Liver (tissue), 9 donors: ENCODE data around the gene THRAP3. TPM values are rescaled to one million over a fixed set of nuclear protein-coding genes. Genes with fewer than 3 reads are reported as not detected.

Experiments used
- DNase-seq: peaks from one replicate; pipeline ENCODE4 v3.0.0-alpha.2; 2017; ENCODE audit warnings: low spot score
- H3K27ac ChIP-seq, 2 donors: one replicate each; pipeline ENCODE4 v1.7.0; 2013; ENCODE audit warnings: inconsistent platforms in 2 of 2, low read length in 2 of 2, control low read depth in 1 of 2, low read depth in 1 of 2, mild to moderate bottlenecking in 1 of 2
- H3K27me3 ChIP-seq, 4 donors: one replicate each; pipeline versions ENCODE4 v1.6.1 to v1.7.0; 2013; ENCODE audit warnings: low read length in 3 of 4, inconsistent platforms in 1 of 4, mild to moderate bottlenecking in 1 of 4, moderate library complexity in 1 of 4; ENCODE audit not compliant: control insufficient read depth in 4 of 4, insufficient read depth in 4 of 4
- H3K36me3 ChIP-seq, 4 donors: one replicate each; pipeline versions ENCODE4 v1.6.1 to v1.7.0; 2013; ENCODE audit warnings: low read length in 3 of 4, mild to moderate bottlenecking in 3 of 4, low read depth in 1 of 4, moderate library complexity in 1 of 4; ENCODE audit not compliant: control insufficient read depth in 4 of 4, insufficient read depth in 3 of 4
- H3K4me1 ChIP-seq, 4 donors: one replicate each; pipeline versions ENCODE4 v1.6.1 to v1.7.0; 2013; ENCODE audit warnings: low read length in 3 of 4, mild to moderate bottlenecking in 3 of 4, moderate library complexity in 1 of 4; ENCODE audit not compliant: control insufficient read depth in 4 of 4, insufficient read depth in 4 of 4
- H3K4me3 ChIP-seq, 3 donors: one replicate each; pipeline versions ENCODE4 v1.6.1 to v1.7.0; 2013; ENCODE audit warnings: low read length in 3 of 3, control low read depth in 1 of 3, low read depth in 1 of 3, mild to moderate bottlenecking in 1 of 3
- H3K9ac ChIP-seq, 2 donors: one replicate each; pipeline ENCODE4 v1.7.0; 2013; ENCODE audit warnings: low read length in 2 of 2, mild to moderate bottlenecking in 2 of 2, moderate library complexity in 2 of 2, control low read depth in 1 of 2, low read depth in 1 of 2
- H3K9me3 ChIP-seq, 4 donors: one replicate each; pipeline versions ENCODE4 v1.6.1 to v1.7.0; 2013; ENCODE audit warnings: low read length in 3 of 4; ENCODE audit not compliant: control insufficient read depth in 4 of 4
- CTCF ChIP-seq: fragments of 150-350 bp; IDR thresholded peaks from 2 replicates; pipeline ENCODE4 v1.5.1; 2017; ENCODE audit warnings: improper control_type of control experiment, low read depth, low read length; ENCODE audit not compliant: missing input control
- EGR1 ChIP-seq, 2 donors: IDR thresholded peaks; 2 replicates each; pipeline ENCODE4 v1.6.1; 2016 to 2018; ENCODE audit warnings: antibody characterized with exemption in 2 of 2, low read depth in 2 of 2
- FOXA1 ChIP-seq: IDR thresholded peaks from 2 replicates; pipeline ENCODE4 v1.6.1; 2016; ENCODE audit warnings: antibody characterized with exemption
- FOXA2 ChIP-seq: IDR thresholded peaks from 2 replicates; pipeline ENCODE4 v1.6.1; 2016; ENCODE audit warnings: antibody characterized with exemption
- GABPA ChIP-seq, 2 donors: IDR thresholded peaks in 1 of 2; conservative IDR thresholded peaks in 1 of 2; 2 replicates each; pipeline ENCODE4 v1.6.1; 2016; ENCODE audit warnings: antibody characterized with exemption in 2 of 2, mild to moderate bottlenecking in 1 of 2, moderate library complexity in 1 of 2
- HNF4A ChIP-seq, 2 donors: conservative IDR thresholded peaks; 2 replicates each; pipeline ENCODE4 v1.6.1; 2016; ENCODE audit warnings: antibody characterized with exemption in 2 of 2, mild to moderate bottlenecking in 2 of 2
- HNF4G ChIP-seq: IDR thresholded peaks from 2 replicates; pipeline ENCODE4 v1.6.1; 2016; ENCODE audit warnings: antibody characterized with exemption
- JUND ChIP-seq, 2 donors: IDR thresholded peaks; 2 replicates each; pipeline ENCODE4 v1.6.1; 2016; ENCODE audit warnings: antibody characterized with exemption in 2 of 2
- NR2F2 ChIP-seq: IDR thresholded peaks from 2 replicates; pipeline ENCODE4 v1.6.1; 2016; ENCODE audit warnings: antibody characterized with exemption
- RAD21 ChIP-seq, 2 donors: IDR thresholded peaks; 2 replicates each; pipeline ENCODE4 v1.6.1; 2016; ENCODE audit warnings: antibody characterized with exemption in 2 of 2, mild to moderate bottlenecking in 2 of 2
- REST ChIP-seq: IDR thresholded peaks from 2 replicates; pipeline ENCODE4 v1.6.1; 2016; ENCODE audit warnings: antibody characterized with exemption, mild to moderate bottlenecking
- RXRA ChIP-seq, 2 donors: IDR thresholded peaks; 2 replicates each; pipeline ENCODE4 v1.6.1; 2017 to 2018; ENCODE audit warnings: antibody characterized with exemption in 2 of 2, mild to moderate bottlenecking in 1 of 2
- SP1 ChIP-seq: IDR thresholded peaks from 2 replicates; pipeline ENCODE4 v1.6.1; 2018; ENCODE audit warnings: antibody characterized with exemption, mild to moderate bottlenecking
- TAF1 ChIP-seq: conservative IDR thresholded peaks from 2 replicates; pipeline ENCODE4 v1.6.1; 2016; ENCODE audit warnings: antibody characterized with exemption, mild to moderate bottlenecking
- YY1 ChIP-seq: IDR thresholded peaks from 2 replicates; pipeline ENCODE4 v1.6.1; 2016; ENCODE audit warnings: antibody characterized with exemption, mild to moderate bottlenecking
- WGBS: extraction: QIAGEN DNeasy Blood & Tissue Kit; methylation state at CpG from one replicate; pipeline ENCODE4 v1.1.7; 2013; 5-methylcytosine and 5-hydroxymethylcytosine counted together
- polyA plus RNA-seq, 2 donors: library from polyadenylated mRNA; stranded (reverse) in 1 of 2; unstranded in 1 of 2; fragments of 200-250 nt in 1 of 2; fragments of >200 nt in 1 of 2; fragmentation: Nextera tagmentation in 1 of 2; extraction: Ambion mirVana in 1 of 2; gene quantifications; one replicate each; pipeline versions ENCODE4 v1.2.1 to v1.2.3, GENCODE V29; 2013 to 2015
- total RNA-seq, 2 donors: library from RNA; depleted of rRNA; stranded (reverse); fragments of >200 nt; gene quantifications; one replicate each; pipeline ENCODE4 v1.2.3, GENCODE V29; 2014
- TF ChIP-seq, protein P1 (sequence below): IDR thresholded peaks from 2 replicates; pipeline ENCODE4 v1.6.1; 2016; ENCODE audit warnings: antibody characterized with exemption
- TF ChIP-seq, protein P2 (sequence below): IDR thresholded peaks from 2 replicates; pipeline ENCODE4 v1.6.1; 2016; ENCODE audit warnings: antibody characterized with exemption
- TF ChIP-seq, protein P3 (sequence below): IDR thresholded peaks from 2 replicates; pipeline ENCODE4 v1.6.1; 2016; ENCODE audit warnings: antibody characterized with exemption
- donor health status: healthy.
- donor health status: healthy.
- donor health status: healthy.
- donor health status: healthy.
- donor health status: healthy.

The THRAP3 gene
- total and polyA plus RNA-seq, 4 donors = 21.3 to 55.1 (median 45.8) TPM

DNA sequence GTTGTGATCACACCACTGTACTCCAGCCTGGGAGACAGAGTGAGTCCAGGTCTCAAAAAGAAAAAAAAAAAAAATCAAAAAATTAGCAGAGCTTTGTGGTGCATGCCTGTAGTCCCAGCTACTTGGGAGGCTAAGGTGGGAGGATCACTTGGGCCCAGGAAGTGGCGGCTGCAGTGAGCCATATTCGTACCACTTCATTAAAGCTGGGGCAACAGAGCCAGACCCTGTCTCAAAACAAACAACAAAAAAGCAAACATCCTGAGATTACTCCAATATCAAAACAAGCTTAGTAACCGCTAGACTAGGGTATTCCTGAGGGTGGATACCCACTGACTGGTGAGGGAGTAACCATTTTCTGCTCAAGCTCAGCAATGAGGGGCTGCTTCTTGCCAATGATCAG lies 12.9 kb upstream of the THRAP3 start:
- no peak for DNase-seq
- no peak overlapping the region for H3K9ac ChIP-seq
- no peak for TF ChIP-seq NR2F2
- H3K4me3 ChIP-seq = no peak overlapping the region
- H3K27ac ChIP-seq = no peak overlapping the region
- WGBS = 96% methylated on average over 3 of the region's 3 CpGs
- H3K9me3 ChIP-seq = no peaks in the 10 kb centered on the region
- no peaks in the 10 kb centered on the region for H3K27me3 ChIP-seq
- peaks cover 0 to 7% (median 5%) of the 10 kb centered on the region in 4 donors for H3K4me1 ChIP-seq
- no peaks in the 10 kb centered on the region for H3K36me3 ChIP-seq

GRCh38 chr1:36211841-36212240 lies 12.4 kb upstream of the THRAP3 start:
- Histone ChIP-seq H3K4me3 (no peak overlapping the region), H3K9me3 (no peaks in the 10 kb centered on the region), H3K27me3 (no peaks in the 10 kb centered on the region), H3K4me1 (peaks cover 0 to 7% (median 5%) of the 10 kb centered on the region in 4 donors), H3K36me3 (no peaks in the 10 kb centered on the region), H3K27ac (no peak overlapping the region), H3K9ac (no peak overlapping the region)
- DNase-seq = no peak
- TF ChIP-seq GABPA (IDR thresholded peaks at IDR 0.05 in 1 of 2, conservative IDR thresholded peaks at IDR 0.05 in 1 of 2) (no peak), FOXA1 (no peak), HNF4G (no peak), HNF4A (conservative IDR thresholded peaks at IDR 0.05) (no peak), NR2F2 (no peak), SP1 (no peak), FOXA2 (no peak), EGR1 (IDR thresholded peaks at IDR 0.05; ENCODE audit: low read depth in 2 of 2) (no peak), JUND (IDR thresholded peaks at IDR 0.05) (no peak)
- TF ChIP-seq, protein P1, sequence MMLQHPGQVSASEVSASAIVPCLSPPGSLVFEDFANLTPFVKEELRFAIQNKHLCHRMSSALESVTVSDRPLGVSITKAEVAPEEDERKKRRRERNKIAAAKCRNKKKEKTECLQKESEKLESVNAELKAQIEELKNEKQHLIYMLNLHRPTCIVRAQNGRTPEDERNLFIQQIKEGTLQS = no peak
- TF ChIP-seq, protein P2, sequence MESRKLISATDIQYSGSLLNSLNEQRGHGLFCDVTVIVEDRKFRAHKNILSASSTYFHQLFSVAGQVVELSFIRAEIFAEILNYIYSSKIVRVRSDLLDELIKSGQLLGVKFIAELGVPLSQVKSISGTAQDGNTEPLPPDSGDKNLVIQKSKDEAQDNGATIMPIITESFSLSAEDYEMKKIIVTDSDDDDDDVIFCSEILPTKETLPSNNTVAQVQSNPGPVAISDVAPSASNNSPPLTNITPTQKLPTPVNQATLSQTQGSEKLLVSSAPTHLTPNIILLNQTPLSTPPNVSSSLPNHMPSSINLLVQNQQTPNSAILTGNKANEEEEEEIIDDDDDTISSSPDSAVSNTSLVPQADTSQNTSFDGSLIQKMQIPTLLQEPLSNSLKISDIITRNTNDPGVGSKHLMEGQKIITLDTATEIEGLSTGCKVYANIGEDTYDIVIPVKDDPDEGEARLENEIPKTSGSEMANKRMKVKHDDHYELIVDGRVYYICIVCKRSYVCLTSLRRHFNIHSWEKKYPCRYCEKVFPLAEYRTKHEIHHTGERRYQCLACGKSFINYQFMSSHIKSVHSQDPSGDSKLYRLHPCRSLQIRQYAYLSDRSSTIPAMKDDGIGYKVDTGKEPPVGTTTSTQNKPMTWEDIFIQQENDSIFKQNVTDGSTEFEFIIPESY = no peak
- TF ChIP-seq, protein P3, sequence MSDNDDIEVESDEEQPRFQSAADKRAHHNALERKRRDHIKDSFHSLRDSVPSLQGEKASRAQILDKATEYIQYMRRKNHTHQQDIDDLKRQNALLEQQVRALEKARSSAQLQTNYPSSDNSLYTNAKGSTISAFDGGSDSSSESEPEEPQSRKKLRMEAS = no peak
- 91% methylated on average over 2 of the region's 2 CpGs for WGBS

DNA sequence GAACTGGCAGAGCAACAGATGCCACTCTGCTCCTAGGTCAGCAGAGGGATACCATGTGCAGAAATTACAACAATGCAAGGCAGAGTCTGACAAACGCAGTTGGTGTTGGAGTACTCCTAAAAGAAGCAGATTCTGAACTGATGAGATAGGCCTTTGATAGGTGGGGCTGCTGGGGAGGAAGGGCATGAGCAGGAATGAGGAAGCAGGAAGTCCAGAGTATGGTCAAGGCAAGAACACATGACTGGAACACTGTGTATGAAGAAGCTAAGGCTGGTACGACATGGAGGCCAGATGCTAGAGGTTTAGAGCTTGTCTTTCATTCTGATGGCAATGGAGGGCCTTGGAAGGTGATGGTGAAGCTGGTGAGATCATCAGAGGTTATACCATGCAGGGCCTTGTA lies 11.5 kb upstream of the THRAP3 start:
- no peaks in the 10 kb centered on the region for H3K27me3 ChIP-seq
- no peak overlapping the region for H3K9ac ChIP-seq
- H3K4me3 ChIP-seq = no peak overlapping the region
- DNase-seq = no peak
- WGBS = 82% methylated on average over 2 of the region's 2 CpGs
- H3K36me3 ChIP-seq = no peaks in the 10 kb centered on the region
- H3K27ac ChIP-seq = no peak overlapping the region
- H3K4me1 ChIP-seq = no peaks in the 10 kb centered on the region
- H3K9me3 ChIP-seq = no peaks in the 10 kb centered on the region
- TF ChIP-seq GABPA (IDR thresholded peaks at IDR 0.05 in 1 of 2, conservative IDR thresholded peaks at IDR 0.05 in 1 of 2) = no peak
- no peak for TF ChIP-seq TAF1
- TF ChIP-seq FOXA1 = no peak
- no peak for TF ChIP-seq JUND (IDR thresholded peaks at IDR 0.05)
- no peak for TF ChIP-seq YY1
- no peak for TF ChIP-seq CTCF
- TF ChIP-seq, protein P1 = no peak
- no peak for TF ChIP-seq REST
- TF ChIP-seq SP1 = no peak
- no peak for TF ChIP-seq HNF4A (conservative IDR thresholded peaks at IDR 0.05)
- no peak for TF ChIP-seq RAD21 (IDR thresholded peaks at IDR 0.05)
- TF ChIP-seq EGR1 (IDR thresholded peaks at IDR 0.05; ENCODE audit: low read depth in 2 of 2) = no peak
- TF ChIP-seq, protein P3 = no peak
- no peak for TF ChIP-seq NR2F2
- no peak for TF ChIP-seq FOXA2
- no peak for TF ChIP-seq RXRA (IDR thresholded peaks at IDR 0.05)
- TF ChIP-seq HNF4G = no peak
